ENCODE measurements around the gene PLA2G6.
A peak's percentile ranks its signal among the peaks of the same experiment; 100 is the strongest.

Gene PLA2G6

GRCh38 chr22:38108561-38109319 is 72.9 kb downstream of the PLA2G6 start:
- Histone ChIP-seq H3K4me3 (ENCODE audit: extremely low read depth, insufficient read depth, low read length, poor library complexity, severe bottlenecking) (no peak overlapping the region), H3K4me1 (ENCODE audit: control insufficient read depth, insufficient read depth, low read length, poor library complexity, severe bottlenecking) (no peaks in the 10 kb centered on the region)

GRCh38 chr22:38107692-38108515 is 73.7 kb downstream of the PLA2G6 start:
- no peak overlapping the region for H3K27ac ChIP-seq (ENCODE audit: low read depth, low read length, severe bottlenecking)
- no peaks in the 10 kb centered on the region for H3K4me1 ChIP-seq (ENCODE audit: control insufficient read depth, insufficient read depth, low read length, poor library complexity, severe bottlenecking)
- WGBS, 2 experiments (ENCODE audit: insufficient coverage in 2 of 2): 87 to 92% methylated on average over 15 to 16 of the region's 17 CpGs
- no peaks in the 10 kb centered on the region for H3K36me3 ChIP-seq (ENCODE audit: control insufficient read depth, insufficient read depth, low read length)
- no peak overlapping the region for H3K4me3 ChIP-seq (ENCODE audit: extremely low read depth, insufficient read depth, low read length, poor library complexity, severe bottlenecking)
- H3K9me3 ChIP-seq (ENCODE audit: control insufficient read depth, low read length): no peaks in the 10 kb centered on the region

More at GRCh38 chr22:38108561-38109319, 72.9 kb downstream of the PLA2G6 start:
- Histone ChIP-seq H3K9me3 (ENCODE audit: control insufficient read depth, low read length) (no peaks in the 10 kb centered on the region), H3K36me3 (ENCODE audit: control insufficient read depth, insufficient read depth, low read length) (no peaks in the 10 kb centered on the region), H3K27ac (ENCODE audit: low read depth, low read length, severe bottlenecking) (no peak overlapping the region)
- 87 to 96% methylated on average over 9 to 12 of the region's 15 CpGs for WGBS, 2 experiments (ENCODE audit: insufficient coverage in 2 of 2)

GRCh38 chr22:38106814-38107578 is 74.6 kb downstream of the PLA2G6 start:
- 75 to 80% methylated on average over 9 to 14 of the region's 17 CpGs for WGBS, 2 experiments (ENCODE audit: insufficient coverage in 2 of 2)
- Histone ChIP-seq H3K27ac (ENCODE audit: low read depth, low read length, severe bottlenecking) (no peak overlapping the region), H3K4me1 (ENCODE audit: control insufficient read depth, insufficient read depth, low read length, poor library complexity, severe bottlenecking) (no peaks in the 10 kb centered on the region), H3K9me3 (ENCODE audit: control insufficient read depth, low read length) (no peaks in the 10 kb centered on the region), H3K36me3 (ENCODE audit: control insufficient read depth, insufficient read depth, low read length) (no peaks in the 10 kb centered on the region), H3K4me3 (ENCODE audit: extremely low read depth, insufficient read depth, low read length, poor library complexity, severe bottlenecking) (no peak overlapping the region)

- no peaks in the 10 kb centered on the region for H3K9me3 ChIP-seq (ENCODE audit: control insufficient read depth, low read length)
- no peaks in the 10 kb centered on the region for H3K4me1 ChIP-seq (ENCODE audit: control insufficient read depth, insufficient read depth, low read length, poor library complexity, severe bottlenecking)
- WGBS, 2 experiments (ENCODE audit: insufficient coverage in 2 of 2): 53 to 57% methylated on average over 4 of the region's 6 CpGs
- no peaks in the 10 kb centered on the region for H3K36me3 ChIP-seq (ENCODE audit: control insufficient read depth, insufficient read depth, low read length)
- no peak overlapping the region for H3K27ac ChIP-seq (ENCODE audit: low read depth, low read length, severe bottlenecking)
- H3K4me3 ChIP-seq (ENCODE audit: extremely low read depth, insufficient read depth, low read length, poor library complexity, severe bottlenecking): no peak overlapping the region
These were observed 77.5 kb downstream of the PLA2G6 start for GRCh38 chr22:38104084-38104483.

GRCh38 chr22:38103641-38104040 is 78.0 kb downstream of the PLA2G6 start:
- Histone ChIP-seq H3K27ac (ENCODE audit: low read depth, low read length, severe bottlenecking) (no peak overlapping the region), H3K4me1 (ENCODE audit: control insufficient read depth, insufficient read depth, low read length, poor library complexity, severe bottlenecking) (peaks cover 2% of the 10 kb centered on the region)
- 86 to 94% methylated on average over 5 of the region's 8 CpGs for WGBS, 2 experiments (ENCODE audit: insufficient coverage in 2 of 2)

GRCh38 chr22:38098410-38099249 is 83.0 kb downstream of the PLA2G6 start:
- Histone ChIP-seq H3K4me1 (ENCODE audit: control insufficient read depth, insufficient read depth, low read length, poor library complexity, severe bottlenecking) (peaks cover 9% of the 10 kb centered on the region), H3K36me3 (ENCODE audit: control insufficient read depth, insufficient read depth, low read length) (no peaks in the 10 kb centered on the region), H3K9me3 (ENCODE audit: control insufficient read depth, low read length) (no peaks in the 10 kb centered on the region), H3K27ac (ENCODE audit: low read depth, low read length, severe bottlenecking) (peak overlapping the region; percentile 79), H3K4me3 (ENCODE audit: extremely low read depth, insufficient read depth, low read length, poor library complexity, severe bottlenecking) (peak overlapping the region; percentile 3)
- WGBS, 2 experiments (ENCODE audit: insufficient coverage in 2 of 2): 79 to 89% methylated on average over 5 to 8 of the region's 9 CpGs

More at GRCh38 chr22:38103641-38104040, 78.0 kb downstream of the PLA2G6 start:
- no peaks in the 10 kb centered on the region for H3K36me3 ChIP-seq (ENCODE audit: control insufficient read depth, insufficient read depth, low read length)
- no peak overlapping the region for H3K4me3 ChIP-seq (ENCODE audit: extremely low read depth, insufficient read depth, low read length, poor library complexity, severe bottlenecking)
- H3K9me3 ChIP-seq (ENCODE audit: control insufficient read depth, low read length): no peaks in the 10 kb centered on the region

GRCh38 chr22:38097557-38098409 is 83.8 kb downstream of the PLA2G6 start:
- Histone ChIP-seq H3K4me1 (ENCODE audit: control insufficient read depth, insufficient read depth, low read length, poor library complexity, severe bottlenecking) (peaks cover 9% of the 10 kb centered on the region), H3K4me3 (ENCODE audit: extremely low read depth, insufficient read depth, low read length, poor library complexity, severe bottlenecking) (peak overlapping the region; percentile 18), H3K36me3 (ENCODE audit: control insufficient read depth, insufficient read depth, low read length) (no peaks in the 10 kb centered on the region), H3K9me3 (ENCODE audit: control insufficient read depth, low read length) (no peaks in the 10 kb centered on the region), H3K27ac (ENCODE audit: low read depth, low read length, severe bottlenecking) (peak overlapping the region; percentile 79)
- WGBS, 2 experiments (ENCODE audit: insufficient coverage in 2 of 2): 13 to 16% methylated on average over 13 to 15 of the region's 32 CpGs

- Histone ChIP-seq H3K27ac (ENCODE audit: low read depth, low read length, severe bottlenecking) (no peak overlapping the region), H3K36me3 (ENCODE audit: control insufficient read depth, insufficient read depth, low read length) (no peaks in the 10 kb centered on the region), H3K4me1 (ENCODE audit: control insufficient read depth, insufficient read depth, low read length, poor library complexity, severe bottlenecking) (peaks cover 9% of the 10 kb centered on the region), H3K4me3 (ENCODE audit: extremely low read depth, insufficient read depth, low read length, poor library complexity, severe bottlenecking) (peak overlapping the region; percentile 18), H3K9me3 (ENCODE audit: control insufficient read depth, low read length) (no peaks in the 10 kb centered on the region)
- 59 to 67% methylated on average over 5 to 7 of the region's 15 CpGs for WGBS, 2 experiments (ENCODE audit: insufficient coverage in 2 of 2)
These were observed 84.6 kb downstream of the PLA2G6 start for GRCh38 chr22:38097058-38097457.

- Histone ChIP-seq H3K4me1 (ENCODE audit: control insufficient read depth, insufficient read depth, low read length, poor library complexity, severe bottlenecking) (peaks cover 11% of the 10 kb centered on the region), H3K4me3 (ENCODE audit: extremely low read depth, insufficient read depth, low read length, poor library complexity, severe bottlenecking) (no peak overlapping the region), H3K36me3 (ENCODE audit: control insufficient read depth, insufficient read depth, low read length) (no peaks in the 10 kb centered on the region), H3K27ac (ENCODE audit: low read depth, low read length, severe bottlenecking) (no peak overlapping the region), H3K9me3 (ENCODE audit: control insufficient read depth, low read length) (no peaks in the 10 kb centered on the region)
- 77 to 85% methylated on average over 25 to 26 of the region's 34 CpGs for WGBS, 2 experiments (ENCODE audit: insufficient coverage in 2 of 2)
These were observed 92.2 kb downstream of the PLA2G6 start for GRCh38 chr22:38089474-38089851.

Measured in mesodermal cell (in vitro differentiated cells).